Mucosa of rectum (tissue), 2 donors: ENCODE data around the gene RAPGEF5.

ENCODE experiments used
- H3K27ac ChIP-seq, 2 donors: one replicate each; pipeline ENCODE4 v1.7.0; 2013; ENCODE audit warnings: inconsistent platforms in 2 of 2, low read depth in 2 of 2, low read length in 2 of 2
- H3K27me3 ChIP-seq, 2 donors: one replicate each; pipeline ENCODE4 v1.7.0; 2013; ENCODE audit warnings: low read length in 2 of 2; ENCODE audit not compliant: control insufficient read depth in 2 of 2, insufficient read depth in 2 of 2
- H3K36me3 ChIP-seq, 2 donors: one replicate each; pipeline ENCODE4 v1.7.0; 2013; ENCODE audit warnings: low read length in 2 of 2; ENCODE audit not compliant: control insufficient read depth in 2 of 2, insufficient read depth in 2 of 2
- H3K4me1 ChIP-seq, 2 donors: one replicate each; pipeline ENCODE4 v1.7.0; 2013; ENCODE audit warnings: low read length in 2 of 2, mild to moderate bottlenecking in 1 of 2; ENCODE audit not compliant: control insufficient read depth in 2 of 2, insufficient read depth in 2 of 2
- H3K4me3 ChIP-seq, 2 donors: one replicate each; pipeline ENCODE4 v1.7.0; 2013; ENCODE audit warnings: low read length in 2 of 2
- H3K9ac ChIP-seq, 2 donors: one replicate each; pipeline ENCODE4 v1.7.0; 2013; ENCODE audit warnings: low read length in 2 of 2, low read depth in 1 of 2, mild to moderate bottlenecking in 1 of 2
- H3K9me3 ChIP-seq, 2 donors: one replicate each; pipeline ENCODE4 v1.7.0; 2013; ENCODE audit warnings: low read length in 2 of 2; ENCODE audit not compliant: control insufficient read depth in 2 of 2
- donor health status: healthy.
- donor health status: Normal muscosa, but diverticular disease.

The RAPGEF5 gene

DNA sequence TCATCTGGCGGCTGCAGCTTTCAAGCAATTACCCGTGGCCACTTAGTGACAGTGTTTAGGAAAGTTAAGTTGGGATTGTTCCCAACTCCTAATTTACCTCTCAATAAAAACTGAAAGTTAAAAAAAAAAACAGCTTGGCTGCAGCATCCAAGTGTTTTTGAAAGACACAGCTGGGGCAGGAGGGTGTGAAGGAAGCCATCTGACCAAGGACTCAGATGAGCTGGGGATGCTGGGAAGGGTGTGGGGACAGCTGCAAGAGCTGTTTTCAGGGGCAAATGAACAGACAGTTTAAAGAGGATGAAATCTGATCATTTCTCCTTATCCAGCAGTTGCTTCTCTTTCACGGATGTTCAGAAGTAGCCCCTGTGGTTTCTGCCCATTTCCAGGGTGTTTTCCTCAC, 282.1 kb downstream of the RAPGEF5 start:
- Histone ChIP-seq H3K4me3 (no peak overlapping the region), H3K36me3 (no peaks in the 10 kb centered on the region), H3K27ac (no peak overlapping the region)

More for the DNA sequence above, 282.1 kb downstream of the RAPGEF5 start:
- H3K4me1 ChIP-seq, result no peaks in the 10 kb centered on the region
- no peak overlapping the region for H3K9ac ChIP-seq
- no peaks in the 10 kb centered on the region for H3K9me3 ChIP-seq
- no peaks in the 10 kb centered on the region for H3K27me3 ChIP-seq
